ENCODE measurements around the gene KRTAP21-3. TPM values are rescaled to one million over a fixed set of nuclear protein-coding genes. Genes with fewer than 3 reads are reported as not detected.
"Not testable (repeated sequence)": the region's sequence is repeated elsewhere in the genome, so short reads cannot be mapped to it uniquely, and the experiment has no call there.

KRTAP21-3 gene
- total RNA-seq: not detected in 2 replicates

DNA sequence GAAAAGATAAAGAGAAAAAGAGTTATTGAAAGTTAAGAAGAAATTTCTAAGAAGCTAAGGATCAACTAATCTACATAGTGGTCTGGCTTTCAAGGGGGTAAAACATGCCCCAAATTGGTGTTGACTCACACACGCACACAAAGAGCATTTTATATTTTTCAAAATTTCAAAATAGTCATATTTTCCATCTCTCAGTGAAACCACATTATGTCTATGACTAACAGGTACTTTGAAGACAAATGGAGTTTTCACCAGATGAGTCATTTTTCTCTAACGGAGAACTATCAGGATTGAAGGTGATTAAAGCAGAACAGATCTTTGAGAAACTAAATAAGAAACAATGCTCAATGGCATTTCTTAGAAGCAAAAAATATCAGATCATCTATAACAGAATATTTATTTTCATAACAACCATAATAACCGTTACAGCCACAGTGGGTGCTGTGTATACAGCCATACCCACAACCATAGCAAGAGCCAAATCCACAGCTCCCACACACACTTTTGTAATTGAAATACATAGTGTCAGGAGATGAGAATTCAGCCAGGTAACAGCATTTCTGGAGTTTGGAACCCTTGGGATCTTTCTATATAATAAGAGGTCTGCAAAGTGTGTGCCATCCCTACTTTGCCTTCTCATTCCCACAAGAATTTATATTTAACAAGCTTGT, at the start of gene KRTAP21-3:
Gene KRTAP21-3 (minus strand): TSS at position 539 of the 671 bp plus-strand sequence. CDS start 18 bp downstream, at position 521.
- intact Hi-C loops (cut with micrococcal nuclease): loop anchor here (2.0 to 5.0 kb wide), 2 partner anchors 99 to 464 kb away; no protein-coding TSS in a partner anchor

GRCh38 chr21:30760776-30761175, 42.2 kb upstream of the KRTAP21-3 start:
- intact Hi-C loops (cut with micrococcal nuclease): no loop called here

GRCh38 chr21:30758306-30758705, 39.7 kb upstream of the KRTAP21-3 start:
- intact Hi-C loops (cut with micrococcal nuclease): no loop called here

DNA sequence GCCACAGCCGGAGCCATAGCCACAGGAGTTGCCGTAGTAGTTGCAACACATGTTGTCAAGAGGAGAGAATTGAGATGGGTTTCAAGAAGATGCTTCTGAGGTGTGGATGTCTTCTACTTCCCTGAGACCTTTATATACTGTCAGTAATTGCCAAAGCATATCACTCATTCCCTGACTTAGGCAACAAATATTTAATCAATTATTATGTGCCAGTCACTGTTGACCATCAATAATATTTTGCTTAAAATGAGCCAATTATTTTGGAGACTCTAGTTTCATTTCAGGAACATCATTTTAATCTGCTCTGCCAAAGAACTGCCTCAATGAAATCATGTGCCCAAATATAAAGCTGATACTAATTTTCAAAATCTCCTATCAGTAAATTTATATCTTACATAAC, 36.8 kb upstream of the KRTAP21-3 start, which contains the start of gene KRTAP21-1:
Gene KRTAP21-1 (minus strand): TSS at position 101 of the 400 bp plus-strand sequence. CDS start 50 bp downstream, at position 51.
- intact Hi-C loops (cut with micrococcal nuclease): not testable (repeated sequence)

DNA sequence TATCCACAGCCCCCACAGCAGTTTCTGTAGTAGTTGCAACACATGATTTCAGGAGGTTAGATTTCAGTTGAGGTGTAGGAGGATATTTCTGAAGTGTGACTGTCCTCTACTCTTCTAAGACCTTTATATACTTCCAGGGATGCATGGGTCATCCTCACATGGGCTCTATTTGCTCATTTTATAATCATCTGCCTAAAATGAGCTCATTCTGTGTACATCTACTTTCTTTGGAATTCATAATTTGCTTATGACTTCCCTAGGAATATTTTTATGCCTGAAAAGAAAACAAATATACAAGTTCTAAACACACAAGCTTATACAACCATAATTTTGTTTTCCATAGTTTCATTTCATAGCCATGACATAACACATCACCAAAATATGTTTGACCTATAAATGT, 28.6 kb upstream of the KRTAP21-3 start, which contains the start of gene KRTAP21-2:
Gene KRTAP21-2 (minus strand): TSS at position 101 of the 400 bp plus-strand sequence. CDS start 57 bp downstream, at position 44.
- intact Hi-C loops (cut with micrococcal nuclease): no loop called here

GRCh38 chr21:30740462-30740861, 21.9 kb upstream of the KRTAP21-3 start:
- intact Hi-C loops (cut with micrococcal nuclease): no loop called here

DNA sequence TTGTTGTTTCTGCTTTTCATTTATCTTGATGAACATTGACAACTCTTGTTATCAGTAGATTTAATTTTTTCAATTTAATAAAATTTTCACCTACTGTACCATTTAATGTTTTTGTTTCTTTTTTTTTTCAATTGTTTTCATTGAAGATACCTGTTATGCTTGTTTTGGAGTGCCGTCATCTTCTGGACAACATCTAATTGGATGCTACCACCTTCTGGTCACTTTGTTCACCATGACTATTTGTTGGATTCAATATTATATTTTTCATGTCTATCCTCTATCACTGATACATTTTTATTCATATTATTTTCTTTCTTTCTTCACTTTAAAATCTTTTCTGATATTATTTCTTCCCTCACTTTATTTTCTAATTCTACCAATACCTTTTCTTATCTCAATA, 14.4 kb upstream of the KRTAP21-3 start:
- intact Hi-C loops (cut with micrococcal nuclease): no loop called here

GRCh38 chr21:30726726-30727125, 8.1 kb upstream of the KRTAP21-3 start:
- intact Hi-C loops (cut with micrococcal nuclease): no loop called here

GRCh38 chr21:30719401-30719800, 824 bp upstream of the KRTAP21-3 start:
- intact Hi-C loops (cut with micrococcal nuclease): loop anchor here (2.0 to 5.0 kb wide), 2 partner anchors 98 to 463 kb away; no protein-coding TSS in a partner anchor

DNA sequence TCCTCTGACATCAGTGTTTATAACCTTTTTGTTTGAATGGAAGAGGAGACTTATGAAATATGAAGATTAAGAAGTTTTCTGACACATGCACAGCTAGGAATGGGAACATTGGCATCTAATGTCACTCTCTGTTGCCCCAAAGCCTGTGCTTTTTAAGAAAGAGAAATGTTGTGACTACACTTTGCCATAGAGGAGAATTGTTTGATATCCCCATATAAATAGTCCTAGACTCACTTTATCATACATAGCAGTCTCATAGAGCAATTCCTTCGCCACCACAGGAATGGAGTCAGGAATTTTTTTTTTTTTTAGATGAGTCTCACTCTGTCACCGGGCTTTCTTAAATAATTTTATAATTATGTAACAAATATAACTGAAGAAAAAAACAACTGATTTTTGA, 1.5 kb downstream of the KRTAP21-3 start:
- intact Hi-C loops (cut with micrococcal nuclease): loop anchor here (5.0 kb wide), 1 partner anchor 100 kb away; no protein-coding TSS in a partner anchor

DNA sequence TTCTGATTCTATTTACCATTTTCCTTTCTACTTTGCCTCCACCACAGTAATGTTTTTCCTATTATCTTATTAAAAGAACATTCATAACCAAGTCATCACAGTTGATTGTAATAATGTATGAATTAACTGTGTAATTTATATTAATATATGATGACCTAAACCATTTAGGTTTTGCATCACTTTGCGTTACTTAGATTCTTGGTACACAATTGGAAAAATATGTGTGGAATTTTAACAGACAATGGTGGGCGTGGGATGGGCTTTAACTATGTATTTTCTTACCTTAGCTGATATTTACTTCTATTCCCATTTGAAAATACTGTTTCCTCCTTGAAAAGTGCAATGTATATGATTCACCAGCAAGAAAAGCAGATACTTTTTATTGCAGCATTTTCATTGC, 3.6 kb downstream of the KRTAP21-3 start:
- intact Hi-C loops (cut with micrococcal nuclease): loop anchor here (5.0 kb wide), 1 partner anchor 102 kb away; no protein-coding TSS in a partner anchor

- intact Hi-C loops (cut with micrococcal nuclease): no loop called here
Measured at GRCh38 chr21:30714456-30714855, 4.1 kb downstream of the KRTAP21-3 start.

DNA sequence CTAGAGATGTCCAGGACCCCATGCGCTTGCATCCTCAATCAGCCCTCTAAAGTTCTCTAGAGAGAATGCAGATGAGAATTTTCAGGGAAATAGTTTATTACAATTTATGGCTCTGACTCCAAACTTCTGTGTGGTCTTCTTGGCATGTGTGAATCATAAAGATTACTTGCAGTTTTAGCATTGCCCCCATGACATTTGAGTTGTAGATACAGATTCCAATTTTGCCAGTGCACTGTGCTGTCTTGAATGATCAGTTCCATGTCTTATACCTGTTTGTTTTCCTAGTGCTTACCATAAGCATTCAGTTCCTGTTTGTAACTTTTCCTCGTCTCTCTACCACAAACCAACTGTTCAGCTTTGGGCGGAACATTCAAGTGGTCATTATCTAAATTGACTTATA, 4.8 kb downstream of the KRTAP21-3 start:
- intact Hi-C loops (cut with micrococcal nuclease): no loop called here

- intact Hi-C loops (cut with micrococcal nuclease): no loop called here
Measured at GRCh38 chr21:30710499-30710898, 8.1 kb downstream of the KRTAP21-3 start.

- intact Hi-C loops (cut with micrococcal nuclease): no loop called here
Measured at GRCh38 chr21:30707409-30707808, 11.2 kb downstream of the KRTAP21-3 start.

- intact Hi-C loops (cut with micrococcal nuclease): no loop called here
Measured at GRCh38 chr21:30695956-30696355, 22.6 kb downstream of the KRTAP21-3 start.

DNA sequence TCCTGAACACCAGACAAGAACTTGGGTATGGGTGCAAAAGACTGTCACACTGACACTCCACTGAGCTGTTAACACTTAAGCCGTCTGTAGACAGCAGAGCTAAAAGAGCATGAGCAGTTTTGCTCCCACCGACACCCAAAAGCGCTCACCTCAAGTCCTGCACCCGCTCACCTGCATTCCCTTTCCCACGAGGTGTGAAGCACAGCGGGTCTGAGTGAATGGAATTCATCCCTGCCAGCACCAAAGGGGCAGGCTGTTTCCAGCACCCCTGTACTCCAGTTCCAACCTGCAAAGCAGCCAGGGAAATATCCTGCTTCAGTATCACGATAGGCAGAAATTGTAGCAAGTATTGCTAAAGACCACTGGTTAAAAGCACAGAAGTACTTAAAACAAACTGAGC, 28.8 kb downstream of the KRTAP21-3 start:
- intact Hi-C loops (cut with micrococcal nuclease): no loop called here

GRCh38 chr21:30684506-30684905, 34.1 kb downstream of the KRTAP21-3 start:
- intact Hi-C loops (cut with micrococcal nuclease): no loop called here

DNA sequence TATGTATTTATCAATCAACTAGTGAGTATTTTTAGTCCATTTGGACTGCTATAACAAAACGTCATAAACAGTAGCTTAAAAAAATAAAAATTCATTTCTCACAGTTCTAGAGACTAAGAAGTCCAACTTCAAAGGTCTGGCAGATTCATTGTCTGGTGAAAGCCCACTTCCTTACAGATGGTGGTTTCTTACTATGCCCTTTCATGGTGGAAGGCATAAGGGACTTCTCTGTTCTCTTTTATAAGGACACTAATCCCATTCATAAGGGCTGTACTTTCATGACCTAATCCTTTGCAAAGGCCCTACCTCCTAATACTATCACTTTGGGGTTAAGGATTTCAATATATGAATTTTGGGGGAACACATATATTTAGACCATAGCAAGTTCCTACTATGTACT, 38.0 kb downstream of the KRTAP21-3 start:
- intact Hi-C loops (cut with micrococcal nuclease): no loop called here

- intact Hi-C loops (cut with micrococcal nuclease): no loop called here
Measured at GRCh38 chr21:30676737-30677136, 41.8 kb downstream of the KRTAP21-3 start.

DNA sequence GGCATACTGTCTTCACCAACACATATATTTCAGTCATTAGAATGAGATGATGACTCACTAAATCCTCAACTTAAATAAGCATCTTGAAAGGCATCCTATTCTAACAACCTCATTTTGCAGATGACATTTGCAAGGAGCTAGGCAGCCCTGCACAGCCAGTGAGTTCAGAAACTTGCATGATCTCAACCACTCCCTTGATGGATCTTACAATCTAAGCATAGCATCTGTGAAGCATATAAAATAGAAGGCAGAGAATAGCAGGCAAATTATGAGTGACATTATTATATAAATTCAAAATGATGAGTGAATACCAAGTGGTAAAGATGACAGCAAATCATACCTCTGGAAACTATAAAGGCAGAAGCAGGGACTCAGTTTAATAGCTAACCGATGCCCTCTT, 44.3 kb downstream of the KRTAP21-3 start:
- intact Hi-C loops (cut with micrococcal nuclease): no loop called here

DNA sequence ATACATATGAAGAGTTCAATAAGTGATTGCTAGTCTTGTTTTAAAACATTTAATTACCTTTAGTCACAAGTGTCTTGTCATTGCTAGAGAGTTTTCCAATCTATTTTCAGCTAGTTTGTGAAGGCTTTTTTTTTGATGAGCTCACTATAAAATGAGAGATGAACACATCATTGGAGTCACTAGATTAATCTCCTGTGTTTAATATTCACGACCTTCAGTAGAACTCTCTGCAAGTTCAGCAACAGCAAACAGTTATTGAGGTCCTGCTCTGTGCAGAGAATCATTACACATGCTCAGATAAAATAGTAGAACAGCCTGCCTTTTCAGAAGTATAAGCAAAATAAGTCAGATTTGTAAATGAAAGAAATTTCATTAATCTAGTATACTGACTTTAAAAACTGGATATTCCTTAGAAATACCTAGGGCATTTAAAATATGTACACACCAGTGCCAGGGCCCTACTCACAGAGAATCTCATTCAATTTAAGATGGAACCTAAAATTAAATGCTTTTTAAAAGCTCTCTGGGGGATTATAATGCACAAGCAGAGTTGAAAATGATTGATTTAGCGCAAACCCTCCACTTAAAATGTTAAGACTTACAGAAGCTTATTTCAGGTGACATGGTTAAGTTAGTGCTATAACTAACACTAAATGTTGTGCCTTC, 45.5 kb downstream of the KRTAP21-3 start:
- intact Hi-C loops (cut with micrococcal nuclease): no loop called here
